ENCODE results near the gene RYR2. TPM values are rescaled to one million over a fixed set of nuclear protein-coding genes. Genes with fewer than 3 reads are reported as not detected.

RYR2 gene
- total and polyA plus RNA-seq, 2 of the 8 experiments (the other 6 are each of a cell fraction or from before 2014, with no cell fraction given) = 1.3 to 4.4 TPM

- Histone ChIP-seq H3K79me1 (ENCODE audit: low read depth, low read length) (no peaks in the 10 kb centered on the region), H2BK15ac (ENCODE audit: low read length) (no peak overlapping the region), H2BK5ac (ENCODE audit: low read depth, low read length) (no peak overlapping the region), H2BK120ac (replicated peaks; ENCODE audit: low read depth, low read length) (no peak overlapping the region), H3K18ac (ENCODE audit: extremely low read depth, low read length) (no peak overlapping the region), H4K91ac (replicated peaks; ENCODE audit: insufficient read length, low read length) (no peak overlapping the region), H4K8ac (ENCODE audit: extremely low read depth, insufficient read depth, low read length) (no peak overlapping the region), H2BK12ac (ENCODE audit: low read depth, low read length) (no peak overlapping the region), H2AFZ (ENCODE audit: low read length) (no peak overlapping the region), H4K20me1 (replicated peaks in 1 of 2; ENCODE audit: control insufficient read depth in 1 of 2, insufficient read depth in 2 of 2, low read length in 2 of 2) (no peaks in the 10 kb centered on the region), H3K56ac (replicated peaks; ENCODE audit: insufficient read length, low read depth, low read length) (no peak overlapping the region), H3K14ac (ENCODE audit: insufficient read length) (no peak overlapping the region), H3K4me1 (replicated peaks in 1 of 4; ENCODE audit: control insufficient read depth in 3 of 4, insufficient read depth in 4 of 4, low read length in 3 of 4) (no peaks in the 10 kb centered on the region), H2AK5ac (ENCODE audit: low read depth, low read length) (no peak overlapping the region), H3K4ac (replicated peaks; ENCODE audit: insufficient read length, low read depth, low read length) (no peak overlapping the region), H3K27ac (ENCODE audit: low read depth, low read length) (no peak overlapping the region), H3K79me2 (ENCODE audit: control insufficient read depth in 1 of 2, insufficient read depth in 2 of 2, low read length in 2 of 2) (no peaks in the 10 kb centered on the region), H3K9ac (replicated peaks in 1 of 4; ENCODE audit: extremely low read depth in 1 of 4, low read depth in 3 of 4, low read length in 3 of 4) (no peak overlapping the region), H3K23me2 (ENCODE audit: low read depth, low read length) (no peaks in the 10 kb centered on the region), H3K4me2 (ENCODE audit: insufficient read depth in 1 of 2, low read depth in 2 of 2, low read length in 2 of 2) (no peak overlapping the region), H4K5ac (ENCODE audit: insufficient read length, low read depth, low read length) (no peak overlapping the region), H2BK20ac (ENCODE audit: low read length) (no peak overlapping the region), H3K23ac (ENCODE audit: insufficient read length) (no peak overlapping the region), H3K4me3 (ENCODE audit: extremely low read depth in 1 of 4, insufficient read depth in 2 of 4, low read depth in 3 of 4, low read length in 4 of 4) (no peak overlapping the region), H3K36me3 (ENCODE audit: control insufficient read depth in 2 of 4, insufficient read depth in 4 of 4, low read length in 3 of 4) (no peaks in the 10 kb centered on the region), H3K27me3 (replicated peaks in 1 of 4; ENCODE audit: control insufficient read depth in 3 of 4, extremely low read depth in 1 of 4, insufficient read depth in 3 of 4, low read length in 3 of 4) (no peaks in the 10 kb centered on the region), H3K9me3 (ENCODE audit: insufficient read depth in 2 of 2, low read depth in 1 of 2, low read length in 1 of 2) (no peaks in the 10 kb centered on the region)
- CTCF ChIA-PET (ENCODE audit: partially characterized antibody) = no interaction called here
- POLR2A ChIA-PET (ENCODE audit: partially characterized antibody) = no interaction called here
- no peak for FAIRE-seq
- 88% methylated on average over 2 of the region's 2 CpGs; no CpG with 5 or more reads in 1 of the 2 experiments for WGBS, 2 experiments (ENCODE audit: extremely low coverage in 1 of 2, insufficient coverage in 1 of 2, insufficient read length in 1 of 2, insufficient replicate concordance in 2 of 2, low coverage in 1 of 2, low lambda C conversion rate in 2 of 2, missing lambda C conversion rate in 1 of 2)
- DNase-seq (ENCODE audit: low read depth in 1 of 2, low spot score in 2 of 2) = no peak
- TF ChIP-seq SIRT6 (IDR thresholded peaks at IDR 0.05; ENCODE audit: low read length) (no peak), RAD21 (IDR thresholded peaks at IDR 0.05 in 1 of 2, conservative IDR thresholded peaks at IDR 0.05 in 1 of 2; ENCODE audit: low read depth in 2 of 2, low read length in 2 of 2) (no peak)
These were observed 169.6 kb downstream of the RYR2 start for GRCh38 chr1:237211540-237211939.
